Naive B cell (primary cell): ENCODE data around the gene EGLN1. TPM values are rescaled to one million over a fixed set of nuclear protein-coding genes. Genes with fewer than 3 reads are reported as not detected.
A peak's percentile ranks its signal among the peaks of the same experiment; 100 is the strongest.

Experiments
- ATAC-seq, 2 donors: fragments of 150-1000 bp; cut with Tn5 transposase; 2 replicates each; pipeline ENCODE4 v1.10.0; 2021; ENCODE audit warnings: low read depth in 2 of 2, mild to moderate bottlenecking in 2 of 2, moderate library complexity in 2 of 2
- DNase-seq: peaks from one replicate; pipeline ENCODE4 v3.0.0; 2022
- H3K27ac Mint-ChIP-seq, 6 donors: one replicate each; pipeline ENCODE4 v1.8.0; 2020 to 2022; ENCODE audit warnings: mild to moderate bottlenecking in 6 of 6, mixed read lengths in 6 of 6, moderate library complexity in 5 of 6, inconsistent platforms in 2 of 6
- H3K27me3 Mint-ChIP-seq, 3 donors: one replicate each; pipeline ENCODE4 v1.8.0; 2021 to 2022; ENCODE audit warnings: mixed read lengths in 3 of 3, mild to moderate bottlenecking in 1 of 3
- H3K36me3 Mint-ChIP-seq, 2 donors: one replicate each; pipeline ENCODE4 v1.8.0; 2020 to 2022; ENCODE audit warnings: mixed read lengths in 2 of 2, inconsistent platforms in 1 of 2, mild to moderate bottlenecking in 1 of 2
- H3K4me1 Mint-ChIP-seq, 3 donors: one replicate each; pipeline ENCODE4 v1.8.0; 2020 to 2022; ENCODE audit warnings: mixed read lengths in 3 of 3, inconsistent platforms in 1 of 3, mild to moderate bottlenecking in 1 of 3, moderate library complexity in 1 of 3
- H3K4me3 Mint-ChIP-seq, 8 donors: one replicate each; pipeline ENCODE4 v1.8.0; 2020 to 2022; ENCODE audit warnings: mild to moderate bottlenecking in 8 of 8, mixed read lengths in 8 of 8, moderate library complexity in 8 of 8, inconsistent platforms in 2 of 8
- H3K9me3 Mint-ChIP-seq, 7 donors: one replicate each; pipeline ENCODE4 v1.8.0; 2020 to 2022; ENCODE audit warnings: mixed read lengths in 7 of 7, mild to moderate bottlenecking in 5 of 7, inconsistent platforms in 2 of 7, moderate library complexity in 1 of 7
- polyA plus RNA-seq, 6 donors: library from polyadenylated mRNA; unstranded; fragments of 300-500 nt; fragmentation: Illumina TruSeq; gene quantifications; one replicate each; pipeline ENCODE4 v1.2.3, GENCODE V29; 2021; ENCODE audit warnings: low read depth in 6 of 6

The EGLN1 gene
- polyA plus RNA-seq, 6 donors from 2014 or later: 16.4 to 30.6 (median 21.6) TPM

DNA sequence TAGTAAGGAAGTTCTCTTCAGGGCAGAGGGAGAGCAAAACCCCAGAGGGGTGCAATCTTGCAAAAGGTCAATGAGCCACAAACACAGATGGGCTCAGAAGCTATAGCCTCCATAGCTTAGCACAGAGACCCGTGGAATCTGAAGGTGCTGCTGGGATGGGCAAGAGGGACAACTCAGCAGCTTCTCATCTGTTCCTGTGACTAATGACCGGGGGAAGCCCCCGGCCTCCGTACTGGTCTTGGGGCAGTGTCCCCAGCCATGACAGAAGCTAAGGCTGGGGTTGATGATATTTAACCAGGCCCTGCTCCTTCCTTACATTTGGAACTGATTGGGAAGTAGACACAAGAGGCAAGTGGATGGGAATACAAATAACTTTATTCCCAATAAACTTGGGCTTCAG lies 103.5 kb downstream of the EGLN1 start:
- peak overlapping the region in 1 of 6 donors; percentile 74 for H3K27ac Mint-ChIP-seq
- DNase-seq (no peak), ATAC-seq (no peak)
- H3K9me3 Mint-ChIP-seq: peaks cover 0 to 1% (median 0%) of the 10 kb centered on the region in 7 donors
- no peak overlapping the region for H3K4me3 Mint-ChIP-seq
- no peaks in the 10 kb centered on the region for H3K36me3 Mint-ChIP-seq
- no peaks in the 10 kb centered on the region for H3K27me3 Mint-ChIP-seq
- H3K4me1 Mint-ChIP-seq: peaks cover 0 to 8% (median 0%) of the 10 kb centered on the region in 3 donors

DNA sequence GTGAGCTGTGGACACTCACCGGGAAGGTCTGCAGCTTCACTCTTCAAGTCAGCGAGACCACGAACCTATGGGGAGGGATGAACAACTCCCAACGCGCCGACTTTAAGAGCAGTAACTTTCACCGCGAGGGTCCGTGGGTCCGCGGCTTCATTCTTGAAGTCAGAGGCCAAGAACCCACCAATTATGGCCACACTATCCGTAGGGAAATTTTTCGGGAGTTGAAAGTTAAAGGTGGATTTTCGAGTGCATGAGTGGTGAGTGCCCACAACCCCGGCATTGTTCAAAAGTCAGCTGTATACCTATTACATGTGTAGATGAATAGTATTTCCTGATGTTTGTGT lies 104.1 kb downstream of the EGLN1 start:
- Mint-ChIP-seq H3K36me3 (no peaks in the 10 kb centered on the region), H3K27me3 (no peaks in the 10 kb centered on the region), H3K4me3 (no peak overlapping the region), H3K9me3 (peaks cover 0 to 1% (median 0%) of the 10 kb centered on the region in 7 donors), H3K27ac (peak overlapping the region in 1 of 6 donors; percentile 74), H3K4me1 (peaks cover 0 to 8% (median 0%) of the 10 kb centered on the region in 3 donors)
- no peak for DNase-seq
- ATAC-seq: no peak

DNA sequence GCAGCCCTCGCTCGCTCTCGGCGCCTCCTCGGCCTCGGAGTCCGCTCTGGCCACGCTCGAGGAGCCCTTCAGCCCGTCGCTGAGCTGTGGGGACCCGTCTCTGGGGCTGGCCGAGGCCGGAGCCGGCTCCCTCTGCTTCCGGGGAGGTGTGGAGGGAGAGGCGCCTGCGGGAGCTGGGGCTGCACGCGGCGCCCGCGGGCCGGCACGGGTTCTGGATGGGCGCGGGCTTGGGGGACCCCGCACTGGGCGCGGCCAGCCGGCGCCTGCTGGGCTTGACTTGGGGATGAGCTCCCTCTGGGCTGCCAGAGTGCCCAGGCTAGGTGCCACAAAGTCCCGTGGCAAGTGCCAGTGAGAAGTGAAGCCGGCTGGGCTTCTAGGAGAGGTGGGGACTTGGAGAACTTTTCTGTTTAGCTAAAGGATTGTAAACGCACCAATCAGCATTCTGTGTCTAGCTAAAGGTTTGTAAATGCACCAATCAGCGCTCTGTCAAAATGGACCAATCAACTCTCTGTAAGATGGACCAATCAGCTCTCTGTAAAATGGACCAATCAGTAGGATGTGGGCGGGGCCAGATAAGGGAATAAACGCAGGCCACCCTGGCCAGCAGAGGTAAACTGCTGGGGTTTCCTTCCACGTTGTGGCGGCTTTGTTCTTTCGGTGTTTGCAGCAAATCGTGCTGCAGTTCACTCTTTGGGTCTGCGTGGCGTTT lies 104.6 kb downstream of the EGLN1 start:
- ATAC-seq (no peak), DNase-seq (no peak)
- H3K4me1 Mint-ChIP-seq: peaks cover 0 to 8% (median 0%) of the 10 kb centered on the region in 3 donors
- H3K27me3 Mint-ChIP-seq: no peaks in the 10 kb centered on the region
- H3K27ac Mint-ChIP-seq: no peak overlapping the region
- H3K9me3 Mint-ChIP-seq: peaks cover 0 to 1% (median 0%) of the 10 kb centered on the region in 7 donors
- no peak overlapping the region for H3K4me3 Mint-ChIP-seq
- no peaks in the 10 kb centered on the region for H3K36me3 Mint-ChIP-seq

DNA sequence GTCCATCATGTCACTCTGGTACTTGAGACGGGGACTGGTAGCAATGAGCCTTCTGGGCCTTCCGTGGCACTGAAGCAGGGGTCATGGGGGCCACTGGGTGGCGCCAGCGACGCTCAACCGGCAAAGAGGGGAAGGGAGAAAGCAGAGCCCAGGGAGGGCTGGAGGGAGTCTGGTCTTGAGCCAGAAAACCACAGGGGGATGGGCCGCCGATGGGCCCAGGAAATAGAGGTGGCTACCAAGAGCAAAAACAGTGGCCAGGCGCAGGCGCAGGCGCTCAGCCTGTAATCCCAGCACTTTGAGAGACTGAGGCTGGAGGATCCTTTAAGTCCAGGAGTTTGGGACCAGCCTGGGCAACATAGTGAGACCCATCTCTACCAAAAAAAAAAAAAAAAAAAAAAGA lies 106.2 kb downstream of the EGLN1 start:
- DNase-seq (peak; percentile 9), ATAC-seq (peak; percentile 60 to 78)
- H3K27ac Mint-ChIP-seq: no peak overlapping the region
- peaks cover 0 to 8% (median 0%) of the 10 kb centered on the region in 3 donors for H3K4me1 Mint-ChIP-seq
- peaks cover 0 to 1% (median 0%) of the 10 kb centered on the region in 7 donors for H3K9me3 Mint-ChIP-seq
- no peaks in the 10 kb centered on the region for H3K36me3 Mint-ChIP-seq
- no peak overlapping the region for H3K4me3 Mint-ChIP-seq
- H3K27me3 Mint-ChIP-seq: peaks cover 0 to 6% (median 0%) of the 10 kb centered on the region in 3 donors

Other genes starting within 250 kb of the EGLN1 start
- 10 to 100 TPM; 30.7 to 42.0 (median 38.0) TPM for gene GNPAT, start 181.1 kb downstream of the EGLN1 start, polyA plus RNA-seq
- 1 to 10 TPM; 3.2 to 6.0 (median 4.5) TPM for gene EXOC8, start 84.4 kb downstream of the EGLN1 start, polyA plus RNA-seq
- 10 to 100 TPM; 15.6 to 24.7 (median 19.3) TPM for gene SPRTN, start 84.0 kb downstream of the EGLN1 start, polyA plus RNA-seq
- gene TSNAX, start 106.4 kb upstream of the EGLN1 start, polyA plus RNA-seq: 100 to 1,000 TPM in 1 of 6 donors, 10 to 100 TPM in 5; 88.6 to 109 (median 92.6) TPM
- 1 to 10 TPM in 5 of 6 donors, not detected in 1; 1.3 to 2.2 (median 2.1) TPM for gene DISC1, start 204.5 kb upstream of the EGLN1 start, polyA plus RNA-seq